HG03280 (cell line): Measurements from ENCODE around the gene HACD4.
"Not testable (repeated sequence)": the region's sequence is repeated elsewhere in the genome, so short reads cannot be mapped to it uniquely, and the experiment has no call there.

Experiments
- ATAC-seq: cut with Tn5 transposase; IDR thresholded peaks from one replicate; pipeline ENCODE4 v1.9.1; 2021; ENCODE audit warnings: mild to moderate bottlenecking, moderate library complexity; ENCODE audit not compliant: unreplicated experiment

The HACD4 gene

GRCh38 chr9:20973246-20973947 lies 58.0 kb downstream of the HACD4 start:
- not testable (repeated sequence) for ATAC-seq

GRCh38 chr9:20972684-20973083 lies 58.8 kb downstream of the HACD4 start:
- no peak for ATAC-seq

GRCh38 chr9:20962536-20963225 lies 68.8 kb downstream of the HACD4 start:
- no peak for ATAC-seq

DNA sequence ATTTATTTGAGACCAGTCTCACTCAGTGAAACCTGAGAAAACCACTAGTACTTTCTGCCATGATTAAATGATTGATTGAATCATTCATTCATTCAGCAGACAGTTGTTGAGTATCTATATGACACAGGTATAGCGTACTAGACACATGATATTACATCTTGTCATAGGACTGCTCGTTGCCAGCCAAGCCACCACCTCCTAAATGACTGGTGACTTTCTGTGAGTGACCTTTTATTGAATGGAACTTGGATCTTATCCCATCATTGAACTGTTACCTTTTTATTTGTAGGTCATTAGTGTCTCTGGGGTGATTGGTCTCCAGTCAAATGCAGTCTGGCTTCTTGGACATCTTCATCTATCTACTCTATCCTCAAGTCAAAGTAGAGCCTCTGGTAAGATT lies 80.7 kb downstream of the HACD4 start:
- no peak for ATAC-seq
